Measurements from ENCODE around the gene P2RY6.

Gene P2RY6

GRCh38 chr11:73237471-73238290 lies 34.5 kb upstream of the P2RY6 start:
- DNase-seq: no peak

- DNase-seq: no peak
Observed at GRCh38 chr11:73239111-73239521, 33.0 kb upstream of the P2RY6 start.

GRCh38 chr11:73239571-73240189 lies 32.5 kb upstream of the P2RY6 start:
- DNase-seq: no peak

- DNase-seq: no peak
Observed at GRCh38 chr11:73240190-73240781, 31.9 kb upstream of the P2RY6 start.

GRCh38 chr11:73241300-73241699 lies 30.8 kb upstream of the P2RY6 start:
- DNase-seq: no peak

GRCh38 chr11:73242251-73243092 lies 29.7 kb upstream of the P2RY6 start:
- peak; percentile 41 for DNase-seq

GRCh38 chr11:73243093-73243485 lies 29.0 kb upstream of the P2RY6 start:
- DNase-seq: no peak

- DNase-seq: no peak
Observed at GRCh38 chr11:73244589-73245240, 27.4 kb upstream of the P2RY6 start.

GRCh38 chr11:73245461-73245860 lies 26.7 kb upstream of the P2RY6 start:
- no peak for DNase-seq

GRCh38 chr11:73246303-73246702 lies 25.8 kb upstream of the P2RY6 start:
- no peak for DNase-seq

GRCh38 chr11:73248526-73249185 lies 23.5 kb upstream of the P2RY6 start:
- no peak for DNase-seq

- DNase-seq: no peak
Observed at GRCh38 chr11:73249304-73249703, 22.8 kb upstream of the P2RY6 start.

- DNase-seq: no peak
Observed at GRCh38 chr11:73249853-73250783, 22.0 kb upstream of the P2RY6 start.

GRCh38 chr11:73252577-73253191 lies 19.5 kb upstream of the P2RY6 start:
- peak; percentile 59 for DNase-seq

GRCh38 chr11:73257342-73258103 lies 14.6 kb upstream of the P2RY6 start:
- no peak for DNase-seq

- no peak for DNase-seq
Observed at GRCh38 chr11:73258104-73259035, 13.8 kb upstream of the P2RY6 start.

GRCh38 chr11:73259406-73260126 lies 12.6 kb upstream of the P2RY6 start:
- no peak for DNase-seq

GRCh38 chr11:73260127-73260457 lies 12.0 kb upstream of the P2RY6 start:
- no peak for DNase-seq

All from NCI-H345 (cell line).